Psoas muscle (tissue), 8 donors: ENCODE results near the gene IL16. TPM values are rescaled to one million over a fixed set of nuclear protein-coding genes. Genes with fewer than 3 reads are reported as not detected.

Source experiments
- ATAC-seq, 4 donors: fragments of 200-7000 bp; cut with Tn5 transposase; one replicate each; pipeline ENCODE4 v1.9.1; 2020; ENCODE audit warnings: moderate library complexity in 3 of 4, mild to moderate bottlenecking in 2 of 4
- DNase-seq, 2 donors: peaks; one replicate each; pipeline ENCODE4 v3.0.0-alpha.2; 2020
- H3K27ac ChIP-seq: fragments of 200-600 bp; one replicate; pipeline ENCODE4 v1.8.0; 2022
- H3K27me3 ChIP-seq, 3 donors: fragments of 200-600 bp in 1 of 3; one replicate each; pipeline versions ENCODE4 v1.6.1 to v1.8.0; 2013 to 2022; ENCODE audit warnings: low read length in 2 of 3, mild to moderate bottlenecking in 2 of 3, moderate library complexity in 1 of 3; ENCODE audit not compliant: insufficient read depth in 3 of 3
- H3K36me3 ChIP-seq, 2 donors: fragments of 200-600 bp in 1 of 2; one replicate each; pipeline versions ENCODE4 v1.6.1 to v1.8.0; 2013 to 2022; ENCODE audit warnings: low read depth in 1 of 2, mild to moderate bottlenecking in 1 of 2, moderate library complexity in 1 of 2; ENCODE audit not compliant: insufficient read depth in 1 of 2
- H3K4me1 ChIP-seq: fragments of 200-600 bp; one replicate; pipeline ENCODE4 v1.8.0; 2022
- H3K4me3 ChIP-seq: fragments of 200-600 bp; one replicate; pipeline ENCODE4 v1.8.0; 2022; ENCODE audit warnings: mild to moderate bottlenecking
- H3K9me3 ChIP-seq: fragments of 200-600 bp; one replicate; pipeline ENCODE4 v1.8.0; 2022
- WGBS, 3 donors: extraction: QIAGEN DNeasy Blood & Tissue Kit; methylation state at CpG; one replicate each; pipeline versions ENCODE4 v1.1.6 to v1.1.7; 2013; 5-methylcytosine and 5-hydroxymethylcytosine counted together
- intact Hi-C, 2 donors: fragments of 100-400 bp; cut with DNase I; formaldehyde crosslinking; loops; one replicate each; pipeline versions ENCODE4 v1.11.0 to v1.14.2; 2022
- polyA plus RNA-seq, 3 donors: library from polyadenylated mRNA; stranded (reverse); fragments of 200-250 nt; gene quantifications; one replicate each; pipeline ENCODE4 v1.2.3, GENCODE V29; 2013
- total RNA-seq, 4 donors: library from RNA; stranded (reverse); fragmentation: NEBNext Ultra II Directional in 2 of 4; extraction: Animal tissue kit (Norgen Biotek cat#: 25700) in 2 of 4; gene quantifications; one replicate each; pipeline versions ENCODE4 v1.2.1 to v1.2.4, GENCODE V29; 2021 to 2023
- TF ChIP-seq, protein P1 (sequence below): fragments of 200-600 bp; IDR thresholded peaks from one replicate; pipeline ENCODE4 v1.8.0; 2022; ENCODE audit warnings: antibody characterized with exemption
- donor health status: healthy with polysubstance abuse.
- donor health status: DM: no; HTN: no; CAD: no; lungs with moderate emphysema.
- donor health status: Bipolar disorder and iron deficiency.
- donor health status: healthy.
- donor health status: DM: yes; HTN: yes; CAD: no.
- donor health status: DM: no; HTN: no; CAD: no.
- donor health status: DM: no; HTN: no; CAD: no.
- donor health status: DM: yes; HTN: yes; CAD: no.

Gene IL16
- total and polyA plus RNA-seq, 7 donors, result 1.2 to 5.3 (median 2.4) TPM

DNA sequence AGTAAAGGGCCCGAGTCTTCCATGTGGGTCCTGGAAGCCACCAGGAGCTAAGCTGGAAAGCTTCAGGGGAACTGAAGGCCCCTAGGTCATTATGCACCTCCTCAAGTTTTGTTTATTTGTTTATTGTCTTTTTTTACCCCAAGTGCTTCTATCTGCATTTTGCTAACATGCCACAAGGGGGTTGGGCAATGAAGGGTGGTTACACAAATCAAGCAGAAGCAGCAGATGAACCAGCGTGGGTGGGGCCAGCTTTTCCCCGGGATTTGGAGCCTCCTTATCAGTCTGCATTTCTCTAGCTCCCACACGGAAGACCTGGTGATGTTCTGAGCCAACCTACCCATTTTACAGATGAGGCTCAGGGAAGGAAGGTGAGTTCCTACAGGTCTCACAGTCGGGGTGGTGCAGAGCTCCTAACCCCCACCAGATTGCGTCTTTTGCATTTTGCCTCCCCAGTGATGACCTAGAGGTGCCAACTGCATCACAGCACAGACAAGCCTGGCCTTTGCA, 160.6 kb downstream of the IL16 start:
- Histone ChIP-seq H3K9me3 (no peaks in the 10 kb centered on the region), H3K27ac (no peak overlapping the region), H3K4me1 (no peaks in the 10 kb centered on the region), H3K27me3 (peaks cover 0 to 5% (median 0%) of the 10 kb centered on the region in 3 donors), H3K4me3 (no peak overlapping the region), H3K36me3 (no peaks in the 10 kb centered on the region)
- DNase-seq (no peak), ATAC-seq (no peak)
- intact Hi-C loops, result no loop called here
- 80 to 90% (median 83%) methylated on average over 6 of the region's 6 CpGs for WGBS, 3 donors
- TF ChIP-seq, protein P1, sequence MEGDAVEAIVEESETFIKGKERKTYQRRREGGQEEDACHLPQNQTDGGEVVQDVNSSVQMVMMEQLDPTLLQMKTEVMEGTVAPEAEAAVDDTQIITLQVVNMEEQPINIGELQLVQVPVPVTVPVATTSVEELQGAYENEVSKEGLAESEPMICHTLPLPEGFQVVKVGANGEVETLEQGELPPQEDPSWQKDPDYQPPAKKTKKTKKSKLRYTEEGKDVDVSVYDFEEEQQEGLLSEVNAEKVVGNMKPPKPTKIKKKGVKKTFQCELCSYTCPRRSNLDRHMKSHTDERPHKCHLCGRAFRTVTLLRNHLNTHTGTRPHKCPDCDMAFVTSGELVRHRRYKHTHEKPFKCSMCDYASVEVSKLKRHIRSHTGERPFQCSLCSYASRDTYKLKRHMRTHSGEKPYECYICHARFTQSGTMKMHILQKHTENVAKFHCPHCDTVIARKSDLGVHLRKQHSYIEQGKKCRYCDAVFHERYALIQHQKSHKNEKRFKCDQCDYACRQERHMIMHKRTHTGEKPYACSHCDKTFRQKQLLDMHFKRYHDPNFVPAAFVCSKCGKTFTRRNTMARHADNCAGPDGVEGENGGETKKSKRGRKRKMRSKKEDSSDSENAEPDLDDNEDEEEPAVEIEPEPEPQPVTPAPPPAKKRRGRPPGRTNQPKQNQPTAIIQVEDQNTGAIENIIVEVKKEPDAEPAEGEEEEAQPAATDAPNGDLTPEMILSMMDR, result no peak

DNA sequence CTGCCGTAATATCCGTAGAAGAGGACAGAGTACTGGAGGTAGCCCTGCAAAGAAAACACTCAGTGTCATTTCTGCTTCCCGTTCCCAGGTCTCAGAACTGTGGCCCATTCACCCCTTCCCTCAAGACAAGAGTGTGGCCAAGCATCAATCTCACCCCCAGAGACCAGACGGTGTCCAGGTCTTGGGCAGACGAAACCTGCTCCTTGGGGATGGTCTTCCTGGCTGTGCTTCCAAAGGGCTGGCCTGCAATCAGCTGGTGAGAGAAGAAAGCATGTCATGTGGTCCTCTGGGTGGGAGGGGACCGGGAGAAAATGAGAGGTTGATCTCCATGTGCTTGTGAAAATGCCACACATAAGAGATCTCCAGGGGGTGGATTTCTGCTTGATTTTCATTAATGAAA, 161.6 kb downstream of the IL16 start:
- H3K4me3 ChIP-seq, result no peak overlapping the region
- no peak overlapping the region for H3K27ac ChIP-seq
- 60 to 80% (median 72%) methylated on average over 6 of the region's 6 CpGs for WGBS, 3 donors
- H3K36me3 ChIP-seq, result no peaks in the 10 kb centered on the region
- TF ChIP-seq, protein P1, result no peak
- intact Hi-C loops, result no loop called here
- ATAC-seq, result no peak
- DNase-seq, result no peak
- peaks cover 0 to 5% (median 0%) of the 10 kb centered on the region in 3 donors for H3K27me3 ChIP-seq
- no peaks in the 10 kb centered on the region for H3K4me1 ChIP-seq
- no peaks in the 10 kb centered on the region for H3K9me3 ChIP-seq

DNA sequence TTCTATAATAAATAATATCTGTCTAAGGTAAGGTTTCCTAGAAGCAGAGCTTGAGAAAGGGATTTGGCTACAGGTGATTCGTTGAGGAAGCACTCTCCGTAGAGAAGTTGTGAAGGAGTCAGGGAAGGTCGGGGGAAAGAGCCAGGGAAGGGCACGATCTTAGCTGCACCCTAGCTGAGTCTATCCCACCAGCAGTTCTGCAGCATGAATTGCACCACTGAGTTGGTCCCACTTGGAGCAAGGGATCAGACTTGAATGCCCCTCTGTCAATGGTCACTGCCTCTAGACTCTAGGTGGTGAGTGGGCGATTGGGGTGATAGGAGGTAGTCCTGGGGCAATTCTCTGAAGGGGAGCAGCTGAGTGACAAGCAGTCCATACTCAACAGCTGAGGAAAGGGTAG, 163.8 kb downstream of the IL16 start:
- Histone ChIP-seq H3K27me3 (peaks cover 0 to 5% (median 0%) of the 10 kb centered on the region in 3 donors), H3K27ac (no peak overlapping the region), H3K36me3 (no peaks in the 10 kb centered on the region), H3K4me1 (no peaks in the 10 kb centered on the region), H3K4me3 (no peak overlapping the region), H3K9me3 (no peaks in the 10 kb centered on the region)
- TF ChIP-seq, protein P1, result no peak
- WGBS, 3 donors, result 85 to 87% (median 86%) methylated on average over 5 of the region's 5 CpGs
- DNase-seq (no peak), ATAC-seq (no peak)
- intact Hi-C loops, result no loop called here

DNA sequence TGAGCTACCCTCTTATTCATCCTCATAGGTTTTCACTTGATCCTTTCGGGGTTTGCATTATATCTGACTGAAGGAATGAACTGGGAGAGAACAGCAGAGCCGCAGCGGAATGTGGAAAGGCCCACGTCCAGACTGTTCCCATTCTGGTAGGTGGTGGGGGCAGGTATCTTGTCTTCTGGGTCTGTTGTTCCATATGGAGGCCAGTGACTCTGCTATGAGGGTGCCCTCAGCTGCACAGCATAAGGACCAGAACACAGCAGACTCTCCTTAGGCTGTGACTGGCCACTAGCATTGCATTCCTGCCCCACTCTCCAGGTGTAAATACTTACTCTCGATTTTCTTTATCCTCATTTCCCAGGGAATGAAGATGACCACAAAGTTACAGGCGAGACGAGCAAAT, 165.2 kb downstream of the IL16 start:
- no peaks in the 10 kb centered on the region for H3K4me1 ChIP-seq
- no peaks in the 10 kb centered on the region for H3K36me3 ChIP-seq
- TF ChIP-seq, protein P1, result no peak
- 92 to 94% (median 93%) methylated on average over 7 of the region's 7 CpGs for WGBS, 3 donors
- DNase-seq (no peak), ATAC-seq (no peak)
- no peak overlapping the region for H3K27ac ChIP-seq
- H3K27me3 ChIP-seq, result peaks cover 0 to 5% (median 0%) of the 10 kb centered on the region in 3 donors
- H3K4me3 ChIP-seq, result no peak overlapping the region
- H3K9me3 ChIP-seq, result no peaks in the 10 kb centered on the region
- intact Hi-C loops, result no loop called here

DNA sequence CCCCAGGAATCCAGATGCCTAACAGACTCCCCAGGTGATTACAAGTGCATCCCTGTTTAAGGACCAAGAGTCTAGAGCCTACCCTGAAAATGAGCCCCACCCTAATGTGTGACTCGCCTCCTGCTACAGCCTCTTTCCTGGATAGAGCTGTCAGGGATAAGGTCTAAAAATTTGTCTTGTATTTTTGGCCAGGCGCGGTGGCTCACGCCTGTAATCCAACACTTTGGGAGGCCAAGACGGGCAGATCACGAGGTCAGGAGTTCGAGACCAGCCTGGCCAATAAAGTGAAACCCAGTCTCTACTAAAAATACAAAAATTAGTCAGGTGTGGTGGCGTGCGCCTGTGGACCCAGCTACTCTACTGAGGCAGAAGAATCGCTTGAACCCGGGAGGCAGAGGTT, 166.1 kb downstream of the IL16 start:
- 80 to 90% (median 85%) methylated on average over 11 of the region's 11 CpGs for WGBS, 3 donors
- ATAC-seq (no peak), DNase-seq (no peak)
- Histone ChIP-seq H3K4me3 (no peak overlapping the region), H3K27ac (no peak overlapping the region), H3K36me3 (no peaks in the 10 kb centered on the region), H3K4me1 (no peaks in the 10 kb centered on the region), H3K9me3 (no peaks in the 10 kb centered on the region), H3K27me3 (peaks cover 0 to 5% (median 0%) of the 10 kb centered on the region in 3 donors)
- intact Hi-C loops, result no loop called here
- TF ChIP-seq, protein P1, result no peak
